Astrocyte (in vitro differentiated cells and primary cell): ENCODE data around the gene ZNF407. TPM values are rescaled to one million over a fixed set of nuclear protein-coding genes. Genes with fewer than 3 reads are reported as not detected.

Source experiments
- DNase-seq: peaks from one replicate; pipeline ENCODE4 v3.0.0-alpha.2; 2010; ENCODE audit warnings: low read depth
- FAIRE-seq: peaks from 2 replicates; lab custom pipeline; 2011; peaks lifted over from hg19 to GRCh38; lab: Jason Lieb, UNC
- H2AFZ ChIP-seq: 2 replicates; pipeline ENCODE4 v1.6.0; 2012; ENCODE audit warnings: low read depth, low read length, inconsistent platforms
- H3K27ac ChIP-seq: 2 replicates; pipeline ENCODE4 v1.5.1; 2011; ENCODE audit warnings: low read depth, low read length, inconsistent platforms
- H3K27me3 ChIP-seq: 2 replicates; pipeline ENCODE4 v1.6.0; 2011; ENCODE audit warnings: low read length, inconsistent platforms; ENCODE audit not compliant: insufficient read depth
- H3K36me3 ChIP-seq: 2 replicates; pipeline ENCODE4 v1.5.1; 2011; ENCODE audit warnings: low read length, inconsistent platforms; ENCODE audit not compliant: insufficient read depth
- H3K4me1 ChIP-seq: 2 replicates; pipeline ENCODE4 v1.5.1; 2011; ENCODE audit warnings: low read length, inconsistent platforms; ENCODE audit not compliant: insufficient read depth
- H3K4me2 ChIP-seq: 2 replicates; pipeline ENCODE4 v1.6.0; 2012; ENCODE audit warnings: low read length, inconsistent platforms
- H3K4me3 ChIP-seq: 2 replicates; pipeline ENCODE4 v1.5.1; 2011; ENCODE audit warnings: low read depth, mild to moderate bottlenecking, low read length, inconsistent platforms; ENCODE audit not compliant: insufficient read depth
- H3K79me2 ChIP-seq: 2 replicates; pipeline ENCODE4 v1.6.0; 2012; ENCODE audit warnings: mild to moderate bottlenecking, low read length, inconsistent platforms; ENCODE audit not compliant: insufficient read depth
- H3K9ac ChIP-seq: 2 replicates; pipeline ENCODE4 v1.6.0; 2012; ENCODE audit warnings: mild to moderate bottlenecking, low read length, inconsistent platforms
- H3K9me3 ChIP-seq: 2 replicates; pipeline ENCODE4 v1.5.1; 2012; ENCODE audit warnings: low read depth, mild to moderate bottlenecking, low read length, inconsistent platforms; ENCODE audit not compliant: insufficient read depth
- H4K20me1 ChIP-seq: 2 replicates; pipeline ENCODE4 v1.6.0; 2012; ENCODE audit warnings: low read length, inconsistent platforms; ENCODE audit not compliant: insufficient read depth
- H3K27ac Mint-ChIP-seq: one replicate; pipeline ENCODE4 v1.8.0; 2021; ENCODE audit warnings: mild to moderate bottlenecking, mixed read lengths; ENCODE audit not compliant: unreplicated experiment
- H3K27me3 Mint-ChIP-seq: one replicate; pipeline ENCODE4 v1.8.0; 2021; ENCODE audit warnings: low read depth, mixed read lengths; ENCODE audit not compliant: unreplicated experiment
- H3K36me3 Mint-ChIP-seq: one replicate; pipeline ENCODE4 v1.8.0; 2021; ENCODE audit warnings: low read depth, mixed read lengths; ENCODE audit not compliant: unreplicated experiment
- H3K4me1 Mint-ChIP-seq: one replicate; pipeline ENCODE4 v1.8.0; 2021; ENCODE audit warnings: low read depth, mixed read lengths; ENCODE audit not compliant: unreplicated experiment
- H3K4me3 Mint-ChIP-seq: one replicate; pipeline ENCODE4 v1.8.0; 2021; ENCODE audit warnings: mild to moderate bottlenecking, moderate library complexity, mixed read lengths; ENCODE audit not compliant: unreplicated experiment
- H3K9me3 Mint-ChIP-seq: one replicate; pipeline ENCODE4 v1.8.0; 2021; ENCODE audit warnings: mild to moderate bottlenecking, mixed read lengths; ENCODE audit not compliant: unreplicated experiment
- CTCF ChIP-seq: IDR thresholded peaks from 2 replicates; pipeline ENCODE4 v1.5.1; 2011; ENCODE audit warnings: low read depth, mild to moderate bottlenecking, inconsistent platforms, low read length, moderate library complexity; ENCODE audit not compliant: insufficient read depth
- EZH2 ChIP-seq: IDR thresholded peaks from 2 replicates; pipeline ENCODE4 v1.6.1; 2012; ENCODE audit warnings: mild to moderate bottlenecking, low read length, inconsistent platforms; ENCODE audit not compliant: insufficient read depth
- total RNA-seq: library from RNA; stranded (reverse); gene quantifications from 2 replicates; pipeline ENCODE4 v1.2.1, GENCODE V29; 2021

ZNF407 gene
- total RNA-seq, 1 donor from 2014 or later: 13.8 TPM

GRCh38 chr18:75070235-75070624 is 472.6 kb downstream of the ZNF407 start:
- Histone ChIP-seq H2AFZ (peak overlapping the region; percentile 39), H3K79me2 (no peaks in the 10 kb centered on the region), H3K9me3 (no peaks in the 10 kb centered on the region), H3K4me3 (no peak overlapping the region), H3K9ac (peak overlapping the region; percentile 64), H4K20me1 (no peaks in the 10 kb centered on the region), H3K27me3 (no peaks in the 10 kb centered on the region), H3K4me1 (peaks cover 16% of the 10 kb centered on the region), H3K36me3 (no peaks in the 10 kb centered on the region), H3K27ac (peak overlapping the region; percentile 64), H3K4me2 (peak overlapping the region; percentile 85)
- Mint-ChIP-seq H3K27ac (no peak overlapping the region), H3K4me3 (no peak overlapping the region), H3K9me3 (peaks cover 4% of the 10 kb centered on the region), H3K36me3 (peaks cover under 1% of the 10 kb centered on the region), H3K4me1 (peaks cover 8% of the 10 kb centered on the region), H3K27me3 (peaks cover 3% of the 10 kb centered on the region)
- DNase-seq: no peak
- TF ChIP-seq EZH2 (no peak), CTCF (no peak)
- FAIRE-seq: no peak

- FAIRE-seq: peak; percentile 71
- no peak for TF ChIP-seq CTCF
- no peak for TF ChIP-seq EZH2
- H3K27ac Mint-ChIP-seq: peak overlapping the region; percentile 87
Measured at GRCh38 chr18:75070625-75071483, 473.2 kb downstream of the ZNF407 start.

DNA sequence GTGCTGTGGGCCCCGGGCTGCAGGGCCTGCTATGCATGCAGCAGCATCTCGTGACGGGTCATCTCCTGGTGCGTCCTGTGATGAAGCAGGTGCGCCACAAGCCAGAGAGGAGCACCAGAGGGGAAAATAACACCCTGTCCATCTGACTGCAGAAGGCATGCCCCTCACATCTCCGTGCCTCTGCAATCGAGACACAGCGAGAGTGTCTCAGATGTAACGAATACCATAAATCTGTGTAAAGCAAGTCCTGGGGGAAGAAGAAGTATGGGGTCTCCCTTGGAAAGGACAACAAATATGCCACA is 473.8 kb downstream of the ZNF407 start:
- Mint-ChIP-seq H3K27me3 (peaks cover 6% of the 10 kb centered on the region), H3K4me3 (no peak overlapping the region), H3K27ac (no peak overlapping the region), H3K36me3 (peaks cover 5% of the 10 kb centered on the region), H3K4me1 (peaks cover 8% of the 10 kb centered on the region), H3K9me3 (peaks cover 6% of the 10 kb centered on the region)
- Histone ChIP-seq H3K9me3 (no peaks in the 10 kb centered on the region), H3K27me3 (no peaks in the 10 kb centered on the region), H3K9ac (no peak overlapping the region), H3K79me2 (no peaks in the 10 kb centered on the region), H3K4me1 (peaks cover 16% of the 10 kb centered on the region), H3K4me2 (peak overlapping the region; percentile 85), H3K4me3 (no peak overlapping the region), H4K20me1 (no peaks in the 10 kb centered on the region), H2AFZ (no peak overlapping the region), H3K36me3 (no peaks in the 10 kb centered on the region), H3K27ac (peak overlapping the region; percentile 64)
- no peak for DNase-seq
- FAIRE-seq: no peak
- TF ChIP-seq CTCF (no peak), EZH2 (no peak)

More at GRCh38 chr18:75070625-75071483, 473.2 kb downstream of the ZNF407 start:
- H3K9ac ChIP-seq: peak overlapping the region; percentile 64
- H4K20me1 ChIP-seq: no peaks in the 10 kb centered on the region
- Mint-ChIP-seq H3K27me3 (peaks cover 3% of the 10 kb centered on the region), H3K4me3 (peak overlapping the region; percentile 54), H3K9me3 (peaks cover 4% of the 10 kb centered on the region), H3K36me3 (peaks cover 4% of the 10 kb centered on the region), H3K4me1 (peaks cover 8% of the 10 kb centered on the region)
- peak overlapping the region; percentile 48 for H3K4me3 ChIP-seq
- DNase-seq: peak; percentile 84
- H2AFZ ChIP-seq: peak overlapping the region; percentile 79
- no peaks in the 10 kb centered on the region for H3K27me3 ChIP-seq
- H3K4me2 ChIP-seq: peak overlapping the region; percentile 85
- H3K27ac ChIP-seq: peak overlapping the region; percentile 64
- H3K9me3 ChIP-seq: no peaks in the 10 kb centered on the region
- no peaks in the 10 kb centered on the region for H3K36me3 ChIP-seq
- H3K79me2 ChIP-seq: no peaks in the 10 kb centered on the region
- H3K4me1 ChIP-seq: peaks cover 16% of the 10 kb centered on the region
